Effector CD4-positive, alpha-beta T cell (primary cell): ENCODE measurements around the gene RIMBP2.

Experiments used
- DNase-seq: peaks from one replicate; pipeline ENCODE4 v3.0.0-alpha.2; 2020

RIMBP2 gene

DNA sequence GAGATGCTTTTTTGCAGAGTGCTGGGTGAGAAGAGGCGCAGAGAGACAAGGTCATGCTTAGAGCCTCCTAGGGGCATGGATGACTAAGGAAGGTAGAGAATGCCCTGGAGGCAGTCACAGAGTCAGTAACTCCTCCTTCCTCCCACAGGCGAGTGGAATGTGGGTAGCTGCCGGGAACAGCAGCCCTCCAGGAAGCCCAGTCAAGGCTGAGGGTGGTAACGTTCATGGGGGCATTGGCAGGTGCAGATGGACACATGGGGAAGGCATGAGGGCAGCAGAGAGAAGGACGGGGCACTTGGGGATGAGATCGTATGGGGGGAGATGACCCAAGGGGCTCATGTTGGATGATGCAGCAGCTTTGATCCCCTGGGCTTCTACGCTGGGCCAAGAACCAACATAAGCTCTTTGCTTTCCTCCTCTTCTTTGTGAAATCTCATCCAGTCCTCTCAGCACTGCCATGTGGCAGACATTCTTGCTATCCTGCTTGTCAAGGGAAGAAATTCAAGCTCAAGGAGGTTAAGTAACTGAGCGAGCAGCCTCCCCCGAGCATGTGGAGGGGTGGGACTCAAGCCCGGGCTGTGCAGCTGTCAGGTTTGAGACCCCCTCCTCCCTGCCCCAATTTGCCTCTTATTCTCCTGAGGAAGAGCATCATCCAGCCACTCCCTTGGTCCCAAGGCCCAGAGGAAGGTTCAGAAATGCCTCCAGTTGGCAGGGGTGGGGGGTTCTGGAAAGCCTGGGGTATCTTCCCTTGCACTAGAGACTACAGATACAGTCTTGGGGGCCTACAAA, 190.5 kb downstream of the RIMBP2 start:
- no peak for DNase-seq

DNA sequence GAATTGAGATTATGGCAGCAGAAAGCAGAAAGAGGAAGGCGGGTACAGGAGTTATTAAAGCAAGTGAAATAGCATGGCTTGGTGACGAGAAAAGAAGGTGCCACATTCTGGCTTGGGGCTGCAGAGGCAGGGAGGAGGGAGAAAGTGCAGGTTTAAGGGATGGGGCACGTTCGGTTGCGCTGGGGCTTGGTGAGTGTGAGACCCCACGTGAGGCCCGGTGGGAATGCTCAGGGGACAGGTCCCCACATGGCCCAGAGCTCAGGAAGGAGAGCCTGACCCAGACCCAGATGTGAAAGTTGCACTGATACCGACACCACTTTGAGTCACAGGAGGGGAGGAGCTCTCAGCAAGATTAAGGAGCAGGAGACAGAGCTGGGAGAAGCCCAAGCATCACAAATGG, 191.3 kb downstream of the RIMBP2 start:
- DNase-seq, result no peak

DNA sequence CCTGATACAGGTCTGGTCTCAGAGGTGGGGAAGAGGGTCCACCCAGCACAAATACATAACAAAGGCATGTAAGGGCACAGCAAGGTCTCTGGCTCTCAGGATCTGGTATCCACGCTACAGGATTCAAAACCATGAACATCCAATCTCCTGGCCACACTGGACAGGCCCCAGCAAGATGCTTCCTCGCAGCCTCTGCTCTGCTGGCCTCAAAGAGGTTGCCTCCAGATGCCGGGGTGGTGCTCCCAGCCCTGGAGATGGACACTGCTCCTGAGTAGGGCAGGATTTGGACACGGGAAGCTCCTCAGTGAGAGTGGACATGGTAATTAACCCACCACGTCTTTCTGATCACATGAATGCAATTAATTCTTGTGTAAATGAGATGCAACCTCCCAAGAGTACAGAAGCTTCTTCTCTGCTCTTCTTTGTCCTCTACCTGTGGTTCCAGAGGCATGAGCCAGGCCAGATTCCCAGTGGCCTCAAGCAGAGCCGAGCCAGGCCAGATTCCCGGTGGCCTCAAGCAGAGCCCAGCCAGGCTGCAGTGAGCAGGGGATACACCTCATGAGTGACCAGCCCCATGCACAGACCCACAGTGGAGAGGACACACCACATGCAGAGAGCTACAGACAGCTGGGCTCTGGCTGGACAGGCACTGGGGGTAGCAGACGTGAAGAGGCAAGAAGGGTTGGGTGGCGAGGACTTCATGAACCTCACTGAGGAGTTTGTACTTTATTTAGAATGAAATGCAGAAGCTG, 192.1 kb downstream of the RIMBP2 start:
- DNase-seq, result no peak

DNA sequence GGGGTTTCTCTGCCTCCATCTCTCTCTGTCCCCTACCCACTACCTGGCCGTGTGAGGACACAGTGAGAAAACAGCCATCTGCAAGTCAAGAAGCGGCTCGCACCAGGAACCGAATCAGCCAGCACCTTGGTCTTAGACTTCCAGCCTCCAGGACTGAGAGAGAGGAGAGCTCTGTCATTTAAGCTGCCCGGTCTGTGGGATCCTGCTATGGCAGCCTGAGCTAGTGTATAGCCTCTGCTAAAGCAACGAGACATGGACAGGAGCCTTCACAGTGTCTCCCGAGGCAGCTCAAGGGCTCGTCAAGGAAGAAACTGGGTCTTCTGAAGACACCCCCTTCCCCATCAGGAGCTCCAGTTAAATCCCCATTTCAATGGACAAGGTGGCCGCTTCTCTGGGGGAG, 192.9 kb downstream of the RIMBP2 start:
- no peak for DNase-seq

DNA sequence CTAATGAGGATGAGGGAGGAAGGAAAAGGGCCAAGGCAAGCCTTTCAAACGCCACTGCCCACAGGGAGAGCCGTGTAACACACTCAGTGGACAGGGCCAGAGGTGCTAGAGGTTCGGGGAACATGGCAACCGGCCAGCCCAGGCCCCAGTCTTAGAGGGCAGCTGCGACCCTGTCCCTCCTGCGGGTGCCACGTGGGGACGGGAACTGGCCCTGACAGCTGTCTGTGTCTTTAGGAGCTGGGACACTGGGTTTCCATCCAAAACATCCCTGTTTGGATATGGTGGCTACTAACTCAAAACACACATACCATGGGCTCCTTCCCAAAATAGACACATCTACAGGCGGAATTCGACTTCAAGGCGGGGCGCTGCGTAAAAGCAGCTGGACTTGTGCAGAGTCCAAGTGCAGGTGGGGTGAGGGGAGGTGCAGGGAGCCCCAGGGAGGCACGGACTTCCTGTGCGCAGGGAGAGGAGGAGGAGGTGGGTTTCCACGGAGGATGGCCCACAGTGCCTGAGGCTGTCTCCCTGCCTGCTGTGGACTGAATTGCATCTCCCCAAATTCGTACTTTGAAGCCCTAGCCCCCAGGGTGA, 193.8 kb downstream of the RIMBP2 start:
- no peak for DNase-seq

DNA sequence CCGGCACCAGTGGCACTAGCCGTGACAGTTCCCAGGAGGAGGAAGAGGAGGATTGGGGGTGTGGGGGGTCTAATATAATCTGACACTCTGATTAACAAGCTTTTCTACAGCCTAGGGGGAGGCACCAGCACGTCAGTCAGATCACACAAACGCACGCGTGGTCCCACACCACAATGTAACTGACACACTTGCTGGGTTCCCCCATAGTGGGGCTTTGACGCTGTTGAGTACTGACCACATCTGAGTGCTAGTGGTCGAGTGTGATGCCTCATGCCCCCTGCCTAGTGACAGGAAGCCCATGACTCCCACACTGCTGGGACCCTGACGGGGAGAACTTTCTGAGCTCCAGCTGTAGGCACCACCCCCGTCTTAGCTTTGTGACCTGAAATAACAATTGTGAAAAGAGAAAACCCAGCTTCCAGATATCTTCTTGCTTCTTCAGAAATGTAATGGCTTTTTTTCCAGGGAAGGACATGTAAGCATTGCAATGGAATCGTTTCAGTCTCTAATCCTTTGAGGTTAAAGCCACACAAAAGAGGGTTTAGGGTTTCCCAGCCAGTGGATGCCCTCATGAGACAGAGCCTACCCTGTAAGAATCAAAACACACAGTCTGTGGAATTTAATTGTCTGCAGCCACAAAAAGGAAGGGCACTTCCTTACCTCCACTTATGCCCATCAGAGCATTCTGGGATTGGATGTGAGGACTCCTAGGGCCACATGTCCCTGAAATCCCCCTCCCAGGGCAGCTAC, 194.5 kb downstream of the RIMBP2 start:
- DNase-seq, result no peak

DNA sequence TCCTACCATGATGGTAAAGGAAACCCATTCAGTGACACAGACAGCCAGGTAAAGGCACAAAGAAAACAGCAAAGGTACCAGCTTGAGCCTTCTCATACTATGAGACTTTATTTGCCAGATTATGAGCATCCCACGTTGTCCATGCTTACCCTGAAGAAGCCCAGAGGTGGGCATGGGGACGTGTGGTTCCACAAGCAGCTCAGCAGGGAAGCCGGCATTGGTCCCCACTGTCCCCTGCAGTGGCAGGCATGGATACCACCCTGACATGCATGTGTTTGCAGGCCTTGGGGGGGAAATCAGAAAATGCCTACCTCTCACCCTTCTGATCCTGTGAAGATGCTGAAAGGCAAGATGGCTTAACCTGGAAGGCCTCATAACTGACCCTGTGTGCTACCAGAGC, 195.3 kb downstream of the RIMBP2 start:
- no peak for DNase-seq

DNA sequence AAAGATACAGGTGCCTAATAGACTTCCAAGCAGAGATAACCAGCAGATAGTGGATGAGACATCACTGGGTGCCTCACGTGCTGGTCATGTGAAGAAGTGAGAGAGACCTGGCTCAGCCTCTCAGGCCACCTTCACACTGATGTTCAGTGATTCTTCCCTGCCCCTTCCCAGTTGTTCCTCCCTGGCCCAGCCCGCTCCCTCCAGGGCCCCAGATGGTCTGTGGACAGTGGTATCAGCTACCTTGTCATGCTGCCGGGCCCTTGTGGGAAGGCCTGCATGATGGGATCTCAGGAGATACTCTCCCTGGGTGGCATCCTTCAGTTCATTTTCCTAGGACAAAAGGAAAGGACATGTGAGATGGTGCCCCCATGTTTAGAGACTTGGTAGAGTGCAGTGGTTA, 198.5 kb downstream of the RIMBP2 start:
- no peak for DNase-seq

DNA sequence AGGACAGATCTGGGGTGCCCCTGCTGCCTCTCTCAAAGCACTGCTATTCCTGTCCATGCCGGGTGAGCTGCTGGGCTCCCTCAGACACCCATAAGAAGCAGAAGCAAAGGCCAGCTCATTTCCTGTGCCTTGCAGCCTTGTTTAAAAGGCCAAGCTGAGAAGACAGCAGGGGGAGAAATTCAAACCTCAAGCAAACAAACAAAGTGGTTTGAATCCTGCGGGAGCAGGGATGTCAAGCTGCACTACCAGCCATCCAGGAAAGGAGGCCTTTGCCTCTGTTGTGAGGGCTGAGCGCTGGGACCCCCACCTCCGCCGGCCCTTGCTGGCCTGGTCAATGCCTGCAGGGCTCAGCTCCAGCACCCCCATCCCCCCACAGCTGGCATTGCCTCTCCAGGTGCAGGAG, 201.9 kb downstream of the RIMBP2 start:
- no peak for DNase-seq

DNA sequence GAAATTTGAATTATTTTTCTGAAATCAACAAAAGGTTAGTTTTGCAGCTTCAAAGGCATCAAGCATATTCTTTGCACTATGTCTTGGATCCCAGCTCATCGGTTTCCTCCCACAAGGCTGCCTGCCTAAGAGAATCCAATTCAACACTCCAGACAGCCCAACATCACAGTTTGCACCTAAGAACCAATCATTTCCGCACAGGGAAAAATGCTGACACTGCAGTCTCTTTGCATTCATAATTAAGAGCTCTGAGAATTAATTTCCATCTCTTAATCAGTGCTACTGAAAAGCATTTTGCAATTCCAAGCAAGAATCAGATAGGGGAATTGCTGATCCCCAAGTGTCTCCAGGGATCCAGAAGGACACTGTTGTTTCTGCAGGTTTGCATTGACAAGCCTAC, 202.5 kb downstream of the RIMBP2 start:
- DNase-seq, result no peak

DNA sequence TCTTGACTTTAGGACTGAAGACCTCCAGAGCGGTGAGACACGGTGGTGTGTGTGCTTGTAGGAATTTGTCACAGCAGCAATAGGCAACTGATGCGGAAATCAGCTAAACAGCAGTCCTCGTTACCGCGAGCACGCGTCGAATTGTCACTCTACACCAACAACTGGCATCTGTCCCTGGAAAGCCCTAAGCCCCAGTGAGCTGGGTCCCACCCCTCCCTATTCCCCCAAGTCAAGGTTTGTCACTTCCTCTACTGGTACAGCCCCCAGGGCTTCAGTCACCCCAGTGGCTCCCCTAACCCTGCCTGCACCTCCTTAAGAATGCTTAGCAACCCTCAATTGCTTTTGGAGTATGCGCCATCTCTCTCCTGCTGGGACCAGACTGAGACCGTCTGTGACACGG, 204.8 kb downstream of the RIMBP2 start:
- DNase-seq, result no peak

DNA sequence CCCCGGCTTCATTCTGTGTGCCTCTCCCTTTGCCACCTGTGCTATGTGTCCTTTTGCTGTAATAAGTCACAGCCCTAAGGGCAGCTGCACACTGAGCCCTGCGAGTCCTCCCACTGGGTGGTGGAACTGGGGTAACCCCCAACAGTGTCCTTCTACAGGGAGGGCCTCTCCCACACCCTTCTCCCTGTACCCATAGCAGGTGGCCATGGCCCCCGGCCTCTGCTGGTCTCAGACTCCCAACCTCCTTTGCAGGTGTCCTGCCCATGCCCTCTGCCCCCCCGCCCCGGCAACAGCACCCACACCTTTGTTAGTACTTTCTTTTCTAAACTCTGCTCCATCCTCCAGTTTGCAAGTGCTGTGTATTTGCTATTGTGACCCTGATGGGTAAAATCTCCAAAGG, 206.6 kb downstream of the RIMBP2 start:
- DNase-seq, result no peak

DNA sequence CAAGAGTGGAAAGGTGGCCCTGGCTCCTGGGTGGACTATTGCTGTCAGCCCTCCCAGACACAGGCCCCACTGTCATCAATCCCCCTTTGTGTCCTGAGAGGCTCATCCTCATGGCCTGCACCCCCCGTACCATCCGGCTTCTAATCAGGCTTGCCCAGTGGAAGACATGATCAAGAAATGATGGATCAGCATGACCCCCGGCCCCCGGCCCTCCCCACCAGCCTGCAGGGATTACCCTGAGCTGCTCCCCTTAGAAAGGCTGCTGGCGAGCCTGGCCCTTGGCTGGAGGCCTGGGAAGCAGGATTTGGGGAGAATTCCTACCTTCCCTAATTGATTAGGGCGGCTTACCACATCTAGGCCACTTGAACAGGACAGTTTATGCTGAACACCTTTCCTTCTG, 207.3 kb downstream of the RIMBP2 start:
- DNase-seq, result no peak

DNA sequence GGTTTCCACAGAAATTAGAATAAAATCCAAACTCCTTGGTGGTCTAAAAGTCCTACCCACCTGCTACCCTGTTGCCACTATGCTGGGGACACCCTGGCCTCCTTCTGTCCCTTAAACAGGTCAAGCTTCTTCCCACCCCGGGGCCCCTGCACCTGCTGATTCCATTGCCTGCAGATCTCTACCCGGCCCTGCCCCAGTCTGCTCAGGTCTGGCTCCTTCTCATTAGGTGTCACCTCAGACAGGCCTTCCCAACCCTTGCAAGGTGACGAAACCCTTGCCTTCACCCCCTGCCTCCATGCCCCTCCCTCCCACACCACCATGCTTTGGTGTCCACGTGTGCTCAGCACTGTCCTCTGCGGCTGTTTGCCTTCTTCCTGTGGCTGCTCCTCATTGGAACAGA, 207.8 kb downstream of the RIMBP2 start:
- no peak for DNase-seq

DNA sequence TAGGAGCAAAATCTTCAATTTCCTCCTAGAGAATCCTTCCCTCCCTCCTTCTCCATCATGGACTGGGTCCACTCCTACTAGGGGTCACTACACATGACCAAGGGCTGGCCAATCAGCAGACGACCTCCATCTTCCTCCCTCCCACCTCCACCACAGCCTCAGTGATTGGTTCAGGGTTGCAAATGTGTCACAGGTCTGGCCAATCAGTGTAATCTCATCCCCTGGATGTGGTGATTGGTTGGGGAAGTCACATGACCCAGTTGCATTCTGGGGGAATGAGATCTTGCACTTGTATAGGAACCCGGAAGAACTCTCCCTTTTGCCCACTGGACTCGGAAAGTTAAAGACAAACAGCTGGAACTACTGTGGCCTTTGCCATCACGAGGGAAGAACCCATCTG, 209.3 kb downstream of the RIMBP2 start:
- DNase-seq, result no peak

DNA sequence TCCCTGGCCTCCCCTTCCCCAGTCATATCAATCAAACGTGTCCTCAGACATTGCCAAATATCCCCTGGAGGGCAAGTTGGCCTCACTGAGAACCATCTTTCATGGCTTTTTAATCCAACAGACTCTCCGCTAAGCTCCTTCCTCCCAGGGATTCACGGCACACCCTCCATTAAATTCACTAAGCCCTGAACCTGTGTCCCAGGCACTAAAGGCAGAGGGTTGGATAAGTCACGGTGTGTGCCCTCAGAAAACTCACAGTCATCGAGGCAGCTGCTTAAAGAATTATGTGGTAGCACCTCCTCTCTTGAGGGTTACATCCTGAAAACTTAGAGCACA, 211.3 kb downstream of the RIMBP2 start:
- DNase-seq, result no peak

DNA sequence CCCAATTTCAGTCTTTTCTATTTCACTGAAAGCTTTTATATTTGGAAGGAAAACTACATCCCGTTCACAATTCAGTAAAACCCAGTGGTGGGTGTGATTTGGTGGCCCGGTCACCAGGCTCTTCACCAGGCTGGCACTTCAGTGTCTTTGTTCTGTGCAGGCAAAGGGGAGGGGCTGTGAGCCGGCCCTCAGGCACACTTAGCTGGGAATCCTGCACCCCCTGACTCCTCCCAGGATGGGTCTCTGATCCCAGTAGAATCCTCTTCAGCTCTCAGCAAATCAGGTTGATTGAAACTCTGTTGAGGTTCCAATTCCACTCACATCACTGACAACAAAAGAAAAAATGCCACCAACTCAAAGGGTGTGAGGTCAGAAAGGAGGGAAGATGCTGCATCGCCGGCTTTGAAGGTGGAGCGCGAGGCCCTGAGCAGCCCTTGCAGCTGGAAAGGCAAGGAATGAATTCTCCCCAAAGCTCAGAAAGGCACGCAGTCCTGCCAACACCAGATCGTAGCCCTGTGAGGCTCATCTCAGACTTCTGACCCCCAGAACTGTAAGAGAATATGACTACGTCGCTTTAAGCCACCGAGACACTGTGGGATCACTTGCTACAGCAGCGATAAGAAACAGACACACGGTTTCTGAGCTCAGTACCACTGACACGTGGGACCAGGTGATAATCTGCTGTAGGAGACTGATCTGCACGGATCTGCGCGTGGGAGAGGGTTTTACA, 211.8 kb downstream of the RIMBP2 start:
- DNase-seq, result no peak

DNA sequence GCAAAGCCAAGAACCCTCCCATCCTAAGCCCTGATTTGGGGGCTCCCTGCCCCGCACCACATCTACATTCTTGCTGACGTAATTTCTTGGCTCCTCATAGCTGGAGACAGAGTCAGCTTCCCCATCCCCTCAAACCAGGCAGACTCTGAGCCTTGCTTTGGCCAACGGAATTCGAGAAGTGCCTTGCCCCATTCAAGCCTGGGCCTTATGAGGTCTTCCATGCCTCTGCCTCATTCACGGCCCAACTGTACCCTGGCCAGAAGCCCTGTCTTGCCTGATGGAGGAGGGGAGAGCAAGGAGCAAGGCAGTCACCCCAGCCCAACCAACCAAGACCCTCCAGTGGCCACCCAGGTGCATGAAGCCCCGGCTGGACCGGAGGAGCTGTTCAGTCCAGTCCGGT, 214.3 kb downstream of the RIMBP2 start:
- no peak for DNase-seq

DNA sequence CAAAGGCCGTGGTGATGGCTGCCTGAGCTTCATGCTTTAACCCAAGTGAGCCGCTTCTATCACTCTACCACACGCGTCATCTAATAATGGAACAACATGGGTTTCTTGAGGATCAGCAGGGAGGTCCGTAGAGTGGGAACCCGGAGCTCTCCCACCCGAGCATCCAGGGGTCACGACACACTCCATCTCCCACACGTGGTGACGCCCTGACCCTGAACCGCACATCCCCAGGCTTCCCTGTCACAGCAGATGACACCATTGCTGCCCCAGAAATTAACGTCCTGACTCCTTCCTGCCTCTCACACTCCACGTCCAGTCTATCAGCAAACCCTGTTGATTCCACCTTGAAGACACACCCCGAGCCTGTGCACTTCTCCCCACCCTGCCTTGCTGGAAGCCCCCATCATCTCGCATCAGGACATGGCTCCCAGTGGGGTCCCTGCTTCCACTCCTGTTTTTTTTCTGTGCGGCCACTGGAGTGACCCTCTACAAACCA, 215.2 kb downstream of the RIMBP2 start:
- no peak for DNase-seq

DNA sequence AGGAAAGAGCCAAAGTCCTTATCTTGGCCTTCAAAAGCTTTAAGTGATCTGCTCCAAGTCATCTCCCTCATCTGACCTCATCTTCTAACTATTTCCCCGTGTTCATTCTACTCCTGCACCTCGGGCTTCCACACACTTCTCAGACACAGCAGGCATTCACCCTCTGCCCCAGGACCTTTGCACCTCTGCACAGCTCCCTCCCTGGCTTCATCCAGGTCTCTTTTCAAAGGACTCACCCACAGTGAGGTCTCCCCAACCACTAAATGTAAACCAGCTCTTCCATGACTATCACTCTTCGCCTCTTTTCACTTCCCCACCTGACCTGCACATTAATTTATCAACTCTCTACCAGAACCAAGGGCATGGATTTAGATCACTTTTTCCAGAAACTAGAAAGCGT, 216.6 kb downstream of the RIMBP2 start:
- DNase-seq, result no peak

DNA sequence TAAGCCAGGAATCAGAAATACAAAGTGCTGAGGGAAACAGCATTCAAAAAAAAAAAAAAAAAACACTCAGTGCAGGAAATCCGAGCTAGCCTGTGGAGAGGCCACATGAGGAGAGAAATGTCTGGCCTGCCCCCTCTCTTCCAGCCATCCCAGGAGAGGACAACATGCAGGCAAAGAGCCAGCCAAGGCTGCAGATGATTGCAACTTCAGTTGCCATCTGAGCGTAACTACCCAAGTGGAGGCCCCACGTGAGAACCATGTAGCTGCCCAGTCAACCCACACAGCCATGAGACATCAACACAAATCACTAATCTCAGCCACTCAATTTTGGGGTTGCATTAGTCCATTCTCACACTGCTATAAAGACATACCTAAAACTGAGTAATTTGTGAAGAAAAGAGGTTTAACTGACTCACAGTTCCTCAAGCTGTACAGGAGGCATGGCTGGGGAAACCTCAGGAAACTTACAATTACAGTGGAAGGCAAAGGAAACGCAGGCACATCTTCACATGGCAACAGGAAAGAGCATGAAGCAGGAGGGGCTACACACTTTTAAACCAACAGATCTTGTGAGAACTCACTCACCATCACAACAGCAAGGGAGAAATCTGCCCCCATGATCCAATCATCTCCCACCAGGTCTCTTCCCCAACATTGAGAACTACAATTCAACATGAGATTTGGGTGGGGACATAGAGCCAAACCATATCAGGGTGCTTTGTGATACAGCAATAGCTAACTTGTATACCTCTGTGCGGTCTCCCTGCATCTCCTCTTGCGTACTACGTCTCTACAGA, 217.3 kb downstream of the RIMBP2 start:
- no peak for DNase-seq

DNA sequence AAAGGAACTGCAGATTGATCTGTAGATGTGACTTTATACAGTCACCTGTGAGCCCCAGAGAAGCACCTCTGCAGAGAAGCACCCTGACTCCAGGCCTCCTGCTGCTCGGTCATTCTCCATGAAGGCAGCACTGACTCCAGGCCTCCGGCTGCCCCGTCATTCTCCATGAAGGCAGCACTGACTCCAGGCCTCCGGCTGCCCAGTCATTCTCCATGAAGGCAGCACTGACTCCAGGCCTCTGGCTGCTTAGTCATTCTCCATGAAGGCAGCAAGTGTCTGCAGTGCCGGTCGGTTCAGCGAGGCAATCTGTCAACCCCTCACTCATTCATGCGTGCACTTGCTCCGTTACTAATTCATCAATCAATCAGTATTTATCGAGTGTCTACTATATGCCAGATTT, 218.1 kb downstream of the RIMBP2 start:
- DNase-seq, result no peak
